Natural killer cell (primary cell): Measurements from ENCODE around the gene MACIR. TPM values are rescaled to one million over a fixed set of nuclear protein-coding genes. Genes with fewer than 3 reads are reported as not detected.

Source experiments
- ATAC-seq, 3 donors: fragments of 150-1000 bp in 2 of 3; fragments of 200-7000 bp in 1 of 3; cut with Tn5 transposase; 1 replicate in 1 of 3; 2 replicates in 2 of 3; pipeline ENCODE4 v1.10.0; 2021; ENCODE audit warnings: mild to moderate bottlenecking in 2 of 3, moderate library complexity in 2 of 3
- DNase-seq, 2 donors: peaks; one replicate each; pipeline versions ENCODE4 v3.0.0 to v3.0.0-alpha.2; 2013 to 2021; ENCODE audit warnings: mixed read lengths in 1 of 2
- H3K27ac ChIP-seq: one replicate; pipeline ENCODE4 v1.5.1; 2013; ENCODE audit warnings: mild to moderate bottlenecking, low read length
- H3K27me3 ChIP-seq: one replicate; pipeline ENCODE4 v1.6.1; 2013; ENCODE audit warnings: low read length; ENCODE audit not compliant: control insufficient read depth, insufficient read depth
- H3K36me3 ChIP-seq: one replicate; pipeline ENCODE4 v1.6.1; 2013; ENCODE audit warnings: low read length; ENCODE audit not compliant: control insufficient read depth, insufficient read depth
- H3K4me1 ChIP-seq: one replicate; pipeline ENCODE4 v1.6.1; 2013; ENCODE audit warnings: low read length; ENCODE audit not compliant: control insufficient read depth, insufficient read depth
- H3K4me3 ChIP-seq: one replicate; pipeline ENCODE4 v1.5.1; 2013; ENCODE audit warnings: low read length
- H3K9me3 ChIP-seq: one replicate; pipeline ENCODE4 v1.6.1; 2013; ENCODE audit warnings: low read length; ENCODE audit not compliant: control insufficient read depth, insufficient read depth
- H3K27ac Mint-ChIP-seq, 2 donors: one replicate each; pipeline ENCODE4 v1.8.0; 2022; ENCODE audit warnings: mild to moderate bottlenecking in 2 of 2, mixed read lengths in 2 of 2, moderate library complexity in 1 of 2
- H3K27me3 Mint-ChIP-seq, 2 donors: one replicate each; pipeline ENCODE4 v1.8.0; 2022; ENCODE audit warnings: low read depth in 2 of 2, mixed read lengths in 2 of 2
- H3K36me3 Mint-ChIP-seq: one replicate; pipeline ENCODE4 v1.8.0; 2022; ENCODE audit warnings: mixed read lengths
- H3K4me1 Mint-ChIP-seq, 2 donors: one replicate each; pipeline ENCODE4 v1.8.0; 2022; ENCODE audit warnings: mixed read lengths in 2 of 2
- H3K4me3 Mint-ChIP-seq: one replicate; pipeline ENCODE4 v1.8.0; 2022; ENCODE audit warnings: mild to moderate bottlenecking, moderate library complexity, mixed read lengths
- H3K9me3 Mint-ChIP-seq, 2 donors: one replicate each; pipeline ENCODE4 v1.8.0; 2022; ENCODE audit warnings: mixed read lengths in 2 of 2
- CTCF ChIP-seq: fragments of 200-600 bp; IDR thresholded peaks from one replicate; pipeline ENCODE4 v1.8.0; 2022; ENCODE audit warnings: antibody characterized with exemption
- WGBS: methylation state at CpG from one replicate; pipeline ENCODE4 v1.1.7; 2013; ENCODE audit warnings: missing lambda C conversion rate; ENCODE audit not compliant: insufficient coverage; 5-methylcytosine and 5-hydroxymethylcytosine counted together
- intact Hi-C: fragments of 100-400 bp; cut with micrococcal nuclease; formaldehyde crosslinking; loops from one replicate; pipeline ENCODE4 v1.14.2; 2022
- total RNA-seq, 4 donors: library from RNA; stranded (reverse); fragments of 120-200 nt in 1 of 4; gene quantifications; one replicate each; pipeline versions ENCODE4 v1.2.3 to v1.2.4, GENCODE V29; 2013 to 2022

The MACIR gene
- total RNA-seq, 3 donors from 2014 or later (not counting 1 experiment from before 2014, with no cell fraction given) = 1.5 to 5.3 (median 2.7) TPM

GRCh38 chr5:103298607-103299188, 40.1 kb downstream of the MACIR start:
- Histone ChIP-seq H3K36me3 (no peaks in the 10 kb centered on the region), H3K27ac (no peak overlapping the region), H3K4me3 (no peak overlapping the region), H3K9me3 (no peaks in the 10 kb centered on the region), H3K27me3 (no peaks in the 10 kb centered on the region), H3K4me1 (no peaks in the 10 kb centered on the region)
- Mint-ChIP-seq H3K27me3 (peaks cover 0 to 6% of the 10 kb centered on the region in 2 donors), H3K4me3 (no peak overlapping the region), H3K36me3 (no peaks in the 10 kb centered on the region), H3K4me1 (no peaks in the 10 kb centered on the region), H3K9me3 (no peaks in the 10 kb centered on the region), H3K27ac (no peak overlapping the region)
- ATAC-seq (no peak), DNase-seq (no peak)
- TF ChIP-seq CTCF = no peak
- intact Hi-C loops = no loop called here
- WGBS = 83% methylated on average over 4 of the region's 4 CpGs

DNA sequence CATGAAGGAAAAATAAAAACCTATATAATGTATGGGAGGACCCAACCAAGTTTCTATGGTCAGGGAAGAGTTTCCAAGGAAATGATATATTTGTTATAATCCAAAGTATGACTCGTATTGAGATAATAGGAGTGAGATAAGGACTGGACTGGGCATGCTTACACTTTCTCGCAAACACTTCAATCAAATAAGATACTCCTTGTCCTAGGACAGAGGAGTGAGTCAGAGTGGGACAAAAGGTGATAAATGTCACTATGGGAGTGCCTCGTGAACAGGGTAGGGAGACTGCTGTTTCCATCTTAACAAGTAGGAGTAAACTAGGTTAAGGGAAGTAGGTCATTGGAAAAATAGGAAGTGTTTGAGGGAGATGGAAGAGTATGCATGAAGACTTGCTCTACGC, 47.2 kb downstream of the MACIR start:
- no peaks in the 10 kb centered on the region for H3K27me3 ChIP-seq
- no peaks in the 10 kb centered on the region for H3K9me3 ChIP-seq
- no peak for TF ChIP-seq CTCF
- intact Hi-C loops = no loop called here
- H3K36me3 Mint-ChIP-seq = no peaks in the 10 kb centered on the region
- no peaks in the 10 kb centered on the region for H3K36me3 ChIP-seq
- ATAC-seq = no peak
- no peaks in the 10 kb centered on the region for H3K4me1 ChIP-seq
- no peak overlapping the region for H3K27ac ChIP-seq
- peaks cover 6 to 7% of the 10 kb centered on the region in 2 donors for H3K27me3 Mint-ChIP-seq
- H3K4me1 Mint-ChIP-seq = no peaks in the 10 kb centered on the region
- no peak for DNase-seq
- H3K4me3 ChIP-seq = no peak overlapping the region
- peaks cover 0 to 2% of the 10 kb centered on the region in 2 donors for H3K9me3 Mint-ChIP-seq
- H3K27ac Mint-ChIP-seq = no peak overlapping the region
- 79% methylated on average over 3 of the region's 4 CpGs for WGBS
- no peak overlapping the region for H3K4me3 Mint-ChIP-seq

GRCh38 chr5:103307470-103307869, 48.9 kb downstream of the MACIR start:
- no peaks in the 10 kb centered on the region for H3K27me3 ChIP-seq
- WGBS = no CpG with 5 or more reads among the region's 3 CpGs
- H3K4me1 Mint-ChIP-seq = no peaks in the 10 kb centered on the region
- peaks cover 0 to 2% of the 10 kb centered on the region in 2 donors for H3K9me3 Mint-ChIP-seq
- no peak overlapping the region for H3K4me3 Mint-ChIP-seq
- TF ChIP-seq CTCF = no peak
- H3K27me3 Mint-ChIP-seq = peaks cover 9 to 12% of the 10 kb centered on the region in 2 donors
- no peaks in the 10 kb centered on the region for H3K9me3 ChIP-seq
- H3K36me3 ChIP-seq = no peaks in the 10 kb centered on the region
- no peaks in the 10 kb centered on the region for H3K36me3 Mint-ChIP-seq
- no peak overlapping the region for H3K4me3 ChIP-seq
- ATAC-seq = no peak
- H3K4me1 ChIP-seq = no peaks in the 10 kb centered on the region
- no peak overlapping the region for H3K27ac ChIP-seq
- H3K27ac Mint-ChIP-seq = no peak overlapping the region
- intact Hi-C loops = no loop called here
- DNase-seq = no peak

- H3K4me1 ChIP-seq = no peaks in the 10 kb centered on the region
- no peaks in the 10 kb centered on the region for H3K9me3 ChIP-seq
- ATAC-seq (no peak), DNase-seq (no peak)
- H3K4me1 Mint-ChIP-seq = no peaks in the 10 kb centered on the region
- no peak overlapping the region for H3K27ac ChIP-seq
- H3K36me3 Mint-ChIP-seq = no peaks in the 10 kb centered on the region
- peaks cover 0 to 2% of the 10 kb centered on the region in 2 donors for H3K9me3 Mint-ChIP-seq
- H3K36me3 ChIP-seq = no peaks in the 10 kb centered on the region
- H3K27me3 ChIP-seq = no peaks in the 10 kb centered on the region
- H3K4me3 Mint-ChIP-seq = no peak overlapping the region
- no peak overlapping the region for H3K27ac Mint-ChIP-seq
- WGBS = 89% methylated on average over 3 of the region's 3 CpGs
- intact Hi-C loops = no loop called here
- H3K4me3 ChIP-seq = no peak overlapping the region
- TF ChIP-seq CTCF = no peak
- peaks cover 9% of the 10 kb centered on the region in 2 donors for H3K27me3 Mint-ChIP-seq
These were observed 50.2 kb downstream of the MACIR start for GRCh38 chr5:103308774-103309173.
